GM12878 (cell line): ENCODE measurements around the gene GDF11. TPM values are rescaled to one million over a fixed set of nuclear protein-coding genes. Genes with fewer than 3 reads are reported as not detected.

Experiments
- ATAC-seq: fragments of 200-7000 bp; cut with Tn5 transposase; 3 replicates; pipeline ENCODE4 v1.9.1; 2020; ENCODE audit warnings: mild to moderate bottlenecking, moderate library complexity
- BruUV-seq: library from RNA; stranded (reverse); fragments of 400-500 nt; replicated peaks from 2 replicates; lab custom pipeline; 2021; lab: Mats Ljungman, UMichigan
- CTCF ChIA-PET: fragments of 300-600 bp; sonication (Branson Sonifier 250); formaldehyde crosslinking; extraction: SDS; loops from one replicate; lab custom pipeline; 2021; ENCODE audit warnings: inconsistent platforms; lab: Yijun Ruan, JAX
- POLR2A ChIA-PET: fragments of 350-600 bp; formaldehyde crosslinking; extraction: SDS; loops from one replicate; lab custom pipeline; 2021; ENCODE audit warnings: inconsistent platforms; lab: Charles Lee
- RAD21 ChIA-PET: fragments of 300-600 bp; sonication (Branson Sonifier 250); formaldehyde crosslinking; loops from one replicate; lab custom pipeline; 2023; ENCODE audit warnings: antibody characterized with exemption; ENCODE audit not compliant: unreplicated experiment; lab: Charles Lee
- SMC1A ChIA-PET: fragments of 300-600 bp; sonication (Branson Sonifier 250); formaldehyde crosslinking; loops from one replicate; lab custom pipeline; 2023; ENCODE audit not compliant: unreplicated experiment, uncharacterized antibody; lab: Charles Lee
- DNase-seq: peaks from one replicate; pipeline ENCODE4 v3.0.0-alpha.2; 2011; ENCODE audit warnings: low read depth, low spot score
- FAIRE-seq: peaks from 3 replicates; lab custom pipeline; 2011; peaks lifted over from hg19 to GRCh38; lab: Jason Lieb, UNC
- H2AFZ ChIP-seq: 2 replicates; pipeline ENCODE4 v1.6.0; 2011; ENCODE audit warnings: low read depth, low read length, control low read depth; ENCODE audit not compliant: control insufficient read depth
- H3K27ac ChIP-seq: 2 replicates; pipeline ENCODE4 v1.5.1; 2011; ENCODE audit warnings: control low read depth; ENCODE audit not compliant: control insufficient read depth, insufficient read depth
- H3K27me3 ChIP-seq, 2 experiments: replicated peaks in 1 of 2; 2 replicates each; pipeline versions ENCODE4 v1.6.0 to v1.6.1; 2011; ENCODE audit warnings: low read length in 1 of 2; ENCODE audit not compliant: control insufficient read depth in 2 of 2, insufficient read depth in 2 of 2
- H3K36me3 ChIP-seq, 2 experiments: 2 replicates each; pipeline ENCODE4 v1.5.1; 2011; ENCODE audit warnings: low read length in 1 of 2; ENCODE audit not compliant: control insufficient read depth in 2 of 2, insufficient read depth in 2 of 2
- H3K4me1 ChIP-seq: 2 replicates; pipeline ENCODE4 v1.6.1; 2011; ENCODE audit warnings: mild to moderate bottlenecking, low read length, moderate library complexity, mixed read lengths; ENCODE audit not compliant: control insufficient read depth, insufficient read depth
- H3K4me2 ChIP-seq: 2 replicates; pipeline ENCODE4 v1.6.0; 2011; ENCODE audit warnings: control low read depth; ENCODE audit not compliant: control insufficient read depth, insufficient read depth
- H3K4me3 ChIP-seq: fragments of 200-600 bp; sonication (generic); 2 replicates; pipeline ENCODE4 v1.5.1; 2016
- H3K79me2 ChIP-seq: 2 replicates; pipeline ENCODE4 v1.6.0; 2011; ENCODE audit warnings: low read length; ENCODE audit not compliant: control insufficient read depth, insufficient read depth
- H3K9ac ChIP-seq: 2 replicates; pipeline ENCODE4 v1.8.0; 2011; ENCODE audit warnings: low read length, control low read depth, mixed read lengths; ENCODE audit not compliant: control insufficient read depth, insufficient read depth
- H3K9me3 ChIP-seq: replicated peaks from 3 replicates; pipeline ENCODE4 v1.5.1; 2011; ENCODE audit warnings: mild to moderate bottlenecking, low read length; ENCODE audit not compliant: control insufficient read depth, insufficient read depth
- H4K20me1 ChIP-seq: 2 replicates; pipeline ENCODE4 v1.6.0; 2011; ENCODE audit not compliant: control insufficient read depth, insufficient read depth
- ESRRA ChIP-seq: IDR thresholded peaks from 2 replicates; pipeline ENCODE4 v1.6.1; 2012; ENCODE audit warnings: mild to moderate bottlenecking, low read length, improper control_type of control experiment
- FOXM1 ChIP-seq: IDR thresholded peaks from 2 replicates; pipeline ENCODE4 v1.6.1; 2012; ENCODE audit warnings: low read depth, mild to moderate bottlenecking, inconsistent platforms, low read length, moderate library complexity
- NR2C1 ChIP-seq: fragments of 450-650 bp; IDR thresholded peaks from 2 replicates; pipeline ENCODE4 v1.6.1; 2017; ENCODE audit warnings: antibody characterized with exemption, mild to moderate bottlenecking, moderate library complexity
- PAX8 ChIP-seq: fragments of 450-650 bp; IDR thresholded peaks from 2 replicates; pipeline ENCODE4 v1.6.1; 2017; ENCODE audit warnings: mild to moderate bottlenecking, moderate library complexity
- POLR2AphosphoS5 ChIP-seq: IDR thresholded peaks from 2 replicates; pipeline ENCODE4 v1.6.1; 2011; ENCODE audit warnings: mild to moderate bottlenecking, low read length, inconsistent platforms
- RB1 ChIP-seq: fragments of 450-650 bp; formaldehyde crosslinking; IDR thresholded peaks from 2 replicates; pipeline ENCODE4 v1.6.1; 2017; ENCODE audit warnings: mild to moderate bottlenecking, borderline replicate concordance
- STAT1 ChIP-seq: fragments of 450-650 bp; conservative IDR thresholded peaks from 2 replicates; pipeline ENCODE4 v1.6.1; 2014; ENCODE audit warnings: antibody characterized with exemption, mild to moderate bottlenecking
- TCF12 ChIP-seq: IDR thresholded peaks from 2 replicates; pipeline ENCODE4 v1.6.1; 2011; ENCODE audit warnings: low read depth, mild to moderate bottlenecking, low read length
- TCF3 ChIP-seq: IDR thresholded peaks from 2 replicates; pipeline ENCODE4 v1.6.1; 2012; ENCODE audit warnings: low read depth, mild to moderate bottlenecking, low read length, borderline replicate concordance; ENCODE audit not compliant: insufficient read depth
- TCF7 ChIP-seq: IDR thresholded peaks from 2 replicates; pipeline ENCODE4 v1.6.1; 2014; ENCODE audit warnings: antibody characterized with exemption, borderline replicate concordance
- ZBED1 ChIP-seq: IDR thresholded peaks from 2 replicates; pipeline ENCODE4 v1.6.1; 2016; ENCODE audit warnings: borderline replicate concordance
- ZNF24 ChIP-seq: fragments of 450-650 bp; IDR thresholded peaks from 2 replicates; pipeline ENCODE4 v1.6.1; 2017; ENCODE audit warnings: antibody characterized with exemption, mild to moderate bottlenecking
- WGBS: methylation state at CpG from one replicate; pipeline ENCODE4 v1.1.6; 2016; ENCODE audit warnings: low lambda C conversion rate; ENCODE audit not compliant: insufficient replicate concordance, insufficient coverage; ENCODE audit errors: missing lambda C conversion rate; 5-methylcytosine and 5-hydroxymethylcytosine counted together
- in situ Hi-C: fragments of 300-500 bp; cut with MboI; formaldehyde crosslinking; loops from 9 replicates; pipeline ENCODE4 v1.14.3; 2018; ENCODE audit warnings: mixed read lengths
- intact Hi-C: fragments of 100-400 bp; cut with micrococcal nuclease; formaldehyde crosslinking; loops from one replicate; pipeline ENCODE4 v1.14.2; 2022; ENCODE audit not compliant: unreplicated experiment
- polyA plus RNA-seq, 11 experiments: library from polyadenylated mRNA; depleted of rRNA in 4 of 11; unstranded in 6 of 11; stranded (reverse) in 5 of 11; fragments of >200 nt; fragmentation: Nextera tagmentation in 4 of 11; fragmentation: Illumina TruSeq in 1 of 11; extraction: Ambion mirVana in 4 of 11; extraction: Trizol in 1 of 11; gene quantifications; 1 replicate in 1 of 11; 2 replicates in 10 of 11; pipeline versions ENCODE4 v1.2.1 to v1.2.3, GENCODE V29; 2011 to 2016; ENCODE audit warnings: inconsistent platforms in 2 of 11, missing spikeins in 2 of 11, low read depth in 1 of 11
- total RNA-seq, 4 experiments: library from RNA; depleted of rRNA in 3 of 4; stranded (reverse); fragments of >200 nt in 3 of 4; fragmentation: Illumina TruSeq in 1 of 4; extraction: Trizol in 1 of 4; gene quantifications; 2 replicates each; pipeline versions ENCODE4 v1.2.1 to v1.2.3, GENCODE V29; 2013 to 2021
- TF ChIP-seq, protein P1 (sequence below): fragments of 450-650 bp; IDR thresholded peaks from 2 replicates; pipeline ENCODE4 v1.6.1; 2018; ENCODE audit warnings: mild to moderate bottlenecking, low read depth, moderate library complexity; ENCODE audit not compliant: partially characterized antibody
- TF ChIP-seq, protein P2 (sequence below): fragments of 450-650 bp; IDR thresholded peaks from 2 replicates; pipeline ENCODE4 v1.6.1; 2016; ENCODE audit warnings: mild to moderate bottlenecking, moderate library complexity, borderline replicate concordance
- TF ChIP-seq, protein P3 (sequence below): fragments of 450-650 bp; IDR thresholded peaks from 2 replicates; pipeline ENCODE4 v1.6.1; 2017; ENCODE audit warnings: antibody characterized with exemption, mild to moderate bottlenecking, moderate library complexity

GDF11 gene
- total and polyA plus RNA-seq, 10 of the 15 experiments (the other 5 are each of a cell fraction or from before 2014, with no cell fraction given): 0.83 to 15.4 (median 4.3) TPM

DNA sequence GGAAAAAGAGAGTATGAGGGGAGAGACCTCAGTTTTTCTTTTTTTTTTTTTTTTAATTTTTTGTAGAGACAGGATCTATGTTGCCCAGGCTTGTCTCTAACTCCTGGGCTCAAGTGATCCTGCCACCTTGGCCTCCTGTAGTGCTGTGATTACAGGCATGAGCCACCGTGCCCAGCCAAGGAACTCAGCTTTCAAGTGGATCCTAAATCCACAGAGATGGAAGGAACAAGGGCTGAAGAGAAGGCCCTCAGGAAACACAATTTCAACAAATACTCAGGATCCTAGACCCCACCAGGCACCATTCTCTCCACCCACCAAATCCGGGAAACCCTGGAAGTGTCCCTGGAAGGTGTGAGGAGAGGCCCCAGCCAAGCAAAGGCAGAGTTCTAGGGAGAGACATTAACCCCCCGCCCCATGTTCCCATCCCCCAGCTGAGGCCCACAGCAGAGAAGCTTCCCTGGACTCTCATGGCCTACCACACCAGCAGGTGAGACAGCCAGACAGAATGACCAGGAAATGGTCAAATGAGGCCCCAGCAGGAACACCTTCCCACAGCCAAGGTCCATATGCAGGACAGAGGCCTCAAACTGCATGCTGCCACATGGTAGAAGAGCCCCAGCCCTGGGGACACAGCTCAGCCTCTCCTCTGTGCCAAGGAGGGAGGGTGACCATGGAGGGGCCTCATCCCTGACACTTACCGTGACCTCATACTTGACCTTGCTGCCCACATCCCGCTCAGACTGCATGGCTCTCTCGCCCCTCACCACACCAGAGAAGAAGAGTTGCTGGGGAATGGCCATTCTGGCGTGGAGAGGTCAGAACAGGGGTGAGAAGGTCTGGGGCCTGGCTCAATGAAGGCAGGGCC lies 49.4 kb upstream of the GDF11 start:
- Histone ChIP-seq H2AFZ (no peak overlapping the region), H4K20me1 (no peaks in the 10 kb centered on the region), H3K4me2 (no peak overlapping the region), H3K27me3 (no peaks in the 10 kb centered on the region), H3K4me1 (no peaks in the 10 kb centered on the region), H3K79me2 (no peaks in the 10 kb centered on the region), H3K4me3 (no peak overlapping the region), H3K27ac (no peak overlapping the region), H3K36me3 (no peaks in the 10 kb centered on the region), H3K9me3 (no peaks in the 10 kb centered on the region), H3K9ac (no peak overlapping the region)
- no TSS peak for BruUV-seq
- 49% methylated on average over 7 of the region's 7 CpGs for WGBS
- CTCF ChIA-PET: no interaction called here
- RAD21 ChIA-PET: no interaction called here
- intact Hi-C loops (no loop called here), in situ Hi-C loops (no loop called here)
- POLR2A ChIA-PET: no interaction called here
- DNase-seq (no peak), ATAC-seq (no peak), FAIRE-seq (no peak)
- SMC1A ChIA-PET: no interaction called here
- TF ChIP-seq NR2C1: no peak
- TF ChIP-seq ESRRA: no peak
- TF ChIP-seq, protein P1, sequence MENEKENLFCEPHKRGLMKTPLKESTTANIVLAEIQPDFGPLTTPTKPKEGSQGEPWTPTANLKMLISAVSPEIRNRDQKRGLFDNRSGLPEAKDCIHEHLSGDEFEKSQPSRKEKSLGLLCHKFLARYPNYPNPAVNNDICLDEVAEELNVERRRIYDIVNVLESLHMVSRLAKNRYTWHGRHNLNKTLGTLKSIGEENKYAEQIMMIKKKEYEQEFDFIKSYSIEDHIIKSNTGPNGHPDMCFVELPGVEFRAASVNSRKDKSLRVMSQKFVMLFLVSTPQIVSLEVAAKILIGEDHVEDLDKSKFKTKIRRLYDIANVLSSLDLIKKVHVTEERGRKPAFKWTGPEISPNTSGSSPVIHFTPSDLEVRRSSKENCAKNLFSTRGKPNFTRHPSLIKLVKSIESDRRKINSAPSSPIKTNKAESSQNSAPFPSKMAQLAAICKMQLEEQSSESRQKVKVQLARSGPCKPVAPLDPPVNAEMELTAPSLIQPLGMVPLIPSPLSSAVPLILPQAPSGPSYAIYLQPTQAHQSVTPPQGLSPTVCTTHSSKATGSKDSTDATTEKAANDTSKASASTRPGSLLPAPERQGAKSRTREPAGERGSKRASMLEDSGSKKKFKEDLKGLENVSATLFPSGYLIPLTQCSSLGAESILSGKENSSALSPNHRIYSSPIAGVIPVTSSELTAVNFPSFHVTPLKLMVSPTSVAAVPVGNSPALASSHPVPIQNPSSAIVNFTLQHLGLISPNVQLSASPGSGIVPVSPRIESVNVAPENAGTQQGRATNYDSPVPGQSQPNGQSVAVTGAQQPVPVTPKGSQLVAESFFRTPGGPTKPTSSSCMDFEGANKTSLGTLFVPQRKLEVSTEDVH: no peak
- TF ChIP-seq, protein P2, sequence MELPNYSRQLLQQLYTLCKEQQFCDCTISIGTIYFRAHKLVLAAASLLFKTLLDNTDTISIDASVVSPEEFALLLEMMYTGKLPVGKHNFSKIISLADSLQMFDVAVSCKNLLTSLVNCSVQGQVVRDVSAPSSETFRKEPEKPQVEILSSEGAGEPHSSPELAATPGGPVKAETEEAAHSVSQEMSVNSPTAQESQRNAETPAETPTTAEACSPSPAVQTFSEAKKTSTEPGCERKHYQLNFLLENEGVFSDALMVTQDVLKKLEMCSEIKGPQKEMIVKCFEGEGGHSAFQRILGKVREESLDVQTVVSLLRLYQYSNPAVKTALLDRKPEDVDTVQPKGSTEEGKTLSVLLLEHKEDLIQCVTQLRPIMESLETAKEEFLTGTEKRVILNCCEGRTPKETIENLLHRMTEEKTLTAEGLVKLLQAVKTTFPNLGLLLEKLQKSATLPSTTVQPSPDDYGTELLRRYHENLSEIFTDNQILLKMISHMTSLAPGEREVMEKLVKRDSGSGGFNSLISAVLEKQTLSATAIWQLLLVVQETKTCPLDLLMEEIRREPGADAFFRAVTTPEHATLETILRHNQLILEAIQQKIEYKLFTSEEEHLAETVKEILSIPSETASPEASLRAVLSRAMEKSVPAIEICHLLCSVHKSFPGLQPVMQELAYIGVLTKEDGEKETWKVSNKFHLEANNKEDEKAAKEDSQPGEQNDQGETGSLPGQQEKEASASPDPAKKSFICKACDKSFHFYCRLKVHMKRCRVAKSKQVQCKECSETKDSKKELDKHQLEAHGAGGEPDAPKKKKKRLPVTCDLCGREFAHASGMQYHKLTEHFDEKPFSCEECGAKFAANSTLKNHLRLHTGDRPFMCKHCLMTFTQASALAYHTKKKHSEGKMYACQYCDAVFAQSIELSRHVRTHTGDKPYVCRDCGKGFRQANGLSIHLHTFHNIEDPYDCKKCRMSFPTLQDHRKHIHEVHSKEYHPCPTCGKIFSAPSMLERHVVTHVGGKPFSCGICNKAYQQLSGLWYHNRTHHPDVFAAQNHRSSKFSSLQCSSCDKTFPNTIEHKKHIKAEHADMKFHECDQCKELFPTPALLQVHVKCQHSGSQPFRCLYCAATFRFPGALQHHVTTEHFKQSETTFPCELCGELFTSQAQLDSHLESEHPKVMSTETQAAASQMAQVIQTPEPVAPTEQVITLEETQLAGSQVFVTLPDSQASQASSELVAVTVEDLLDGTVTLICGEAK: no peak
- no peak for TF ChIP-seq TCF3
- TF ChIP-seq TCF12: no peak
- TF ChIP-seq RB1: no peak
- no peak for TF ChIP-seq POLR2AphosphoS5
- no peak for TF ChIP-seq ZNF24
- no peak for TF ChIP-seq STAT1
- no peak for TF ChIP-seq PAX8
- no peak for TF ChIP-seq TCF7
- TF ChIP-seq, protein P3, sequence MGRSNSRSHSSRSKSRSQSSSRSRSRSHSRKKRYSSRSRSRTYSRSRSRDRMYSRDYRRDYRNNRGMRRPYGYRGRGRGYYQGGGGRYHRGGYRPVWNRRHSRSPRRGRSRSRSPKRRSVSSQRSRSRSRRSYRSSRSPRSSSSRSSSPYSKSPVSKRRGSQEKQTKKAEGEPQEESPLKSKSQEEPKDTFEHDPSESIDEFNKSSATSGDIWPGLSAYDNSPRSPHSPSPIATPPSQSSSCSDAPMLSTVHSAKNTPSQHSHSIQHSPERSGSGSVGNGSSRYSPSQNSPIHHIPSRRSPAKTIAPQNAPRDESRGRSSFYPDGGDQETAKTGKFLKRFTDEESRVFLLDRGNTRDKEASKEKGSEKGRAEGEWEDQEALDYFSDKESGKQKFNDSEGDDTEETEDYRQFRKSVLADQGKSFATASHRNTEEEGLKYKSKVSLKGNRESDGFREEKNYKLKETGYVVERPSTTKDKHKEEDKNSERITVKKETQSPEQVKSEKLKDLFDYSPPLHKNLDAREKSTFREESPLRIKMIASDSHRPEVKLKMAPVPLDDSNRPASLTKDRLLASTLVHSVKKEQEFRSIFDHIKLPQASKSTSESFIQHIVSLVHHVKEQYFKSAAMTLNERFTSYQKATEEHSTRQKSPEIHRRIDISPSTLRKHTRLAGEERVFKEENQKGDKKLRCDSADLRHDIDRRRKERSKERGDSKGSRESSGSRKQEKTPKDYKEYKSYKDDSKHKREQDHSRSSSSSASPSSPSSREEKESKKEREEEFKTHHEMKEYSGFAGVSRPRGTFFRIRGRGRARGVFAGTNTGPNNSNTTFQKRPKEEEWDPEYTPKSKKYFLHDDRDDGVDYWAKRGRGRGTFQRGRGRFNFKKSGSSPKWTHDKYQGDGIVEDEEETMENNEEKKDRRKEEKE: no peak
- TF ChIP-seq FOXM1: no peak
- no peak for TF ChIP-seq ZBED1
